Tibial artery (tissue), 4 donors: ENCODE results near the gene PPP2R2B.

Experiments
- DNase-seq, 2 donors: peaks; one replicate each; pipeline ENCODE4 v3.0.0-alpha.2; 2019
- H3K27ac ChIP-seq, 2 donors: fragments of 200-600 bp; sonication (generic) in 1 of 2; 1 replicate in 1 of 2; 2 replicates in 1 of 2; pipeline ENCODE4 v1.5.1; 2018 to 2019; ENCODE audit warnings: mild to moderate bottlenecking in 1 of 2
- H3K27me3 ChIP-seq, 2 donors: fragments of 200-600 bp; sonication (generic) in 1 of 2; one replicate each; pipeline versions ENCODE4 v1.5.1 to v1.6.0; 2016 to 2019
- H3K36me3 ChIP-seq, 3 donors: fragments of 200-600 bp; sonication (generic) in 2 of 3; one replicate each; pipeline ENCODE4 v1.5.1; 2016 to 2019; ENCODE audit warnings: mild to moderate bottlenecking in 2 of 3
- H3K4me1 ChIP-seq, 4 donors: fragments of 200-600 bp; sonication (generic) in 2 of 4; 1 replicate in 3 of 4; 2 replicates in 1 of 4; pipeline ENCODE4 v1.5.1; 2016 to 2019
- H3K4me3 ChIP-seq, 2 donors: fragments of 200-600 bp; sonication (generic) in 1 of 2; 1 replicate in 1 of 2; 2 replicates in 1 of 2; pipeline ENCODE4 v1.5.1; 2018 to 2019; ENCODE audit warnings: mild to moderate bottlenecking in 2 of 2
- H3K9me3 ChIP-seq, 3 donors: fragments of 200-600 bp; sonication (generic) in 1 of 3; one replicate each; pipeline ENCODE4 v1.5.1; 2016 to 2019
- CTCF ChIP-seq, 2 experiments: fragments of 200-600 bp in 1 of 2; fragments of 450-650 bp in 1 of 2; IDR thresholded peaks; one replicate each; pipeline ENCODE4 v1.5.1; 2017 to 2019; ENCODE audit warnings: antibody characterized with exemption in 2 of 2, mild to moderate bottlenecking in 1 of 2, moderate library complexity in 1 of 2
- intact Hi-C: fragments of 100-400 bp; cut with DNase I; formaldehyde crosslinking; loops from one replicate; pipeline ENCODE4 v1.15.0; 2023; ENCODE audit warnings: low total_unique reads

Gene PPP2R2B

GRCh38 chr5:146827901-146828300 lies 50.7 kb downstream of the PPP2R2B start:
- no peak for TF ChIP-seq CTCF (IDR thresholded peaks at IDR 0.05)
- no peaks in the 10 kb centered on the region for H3K27me3 ChIP-seq
- H3K36me3 ChIP-seq, result no peaks in the 10 kb centered on the region
- H3K4me1 ChIP-seq, result peaks cover 0 to 29% (median 7%) of the 10 kb centered on the region in 4 donors
- no peak overlapping the region for H3K27ac ChIP-seq
- intact Hi-C loops, result no loop called here
- H3K9me3 ChIP-seq, result no peaks in the 10 kb centered on the region
- no peak for DNase-seq
- no peak overlapping the region for H3K4me3 ChIP-seq

GRCh38 chr5:146825033-146825432 lies 53.5 kb downstream of the PPP2R2B start:
- no peak for DNase-seq
- Histone ChIP-seq H3K36me3 (no peaks in the 10 kb centered on the region), H3K9me3 (no peaks in the 10 kb centered on the region), H3K27me3 (no peaks in the 10 kb centered on the region), H3K4me1 (peaks cover 0 to 23% (median 7%) of the 10 kb centered on the region in 4 donors), H3K27ac (no peak overlapping the region), H3K4me3 (no peak overlapping the region)
- intact Hi-C loops, result no loop called here
- no peak for TF ChIP-seq CTCF (IDR thresholded peaks at IDR 0.05)

GRCh38 chr5:146821732-146822131 lies 56.8 kb downstream of the PPP2R2B start:
- H3K9me3 ChIP-seq, result no peaks in the 10 kb centered on the region
- intact Hi-C loops, result no loop called here

GRCh38 chr5:146820987-146821386 lies 57.6 kb downstream of the PPP2R2B start:
- peaks cover 0 to 19% (median 0%) of the 10 kb centered on the region in 4 donors for H3K4me1 ChIP-seq
- no peak for TF ChIP-seq CTCF (IDR thresholded peaks at IDR 0.05)
- H3K27me3 ChIP-seq, result no peaks in the 10 kb centered on the region
- intact Hi-C loops, result no loop called here
- no peak overlapping the region for H3K27ac ChIP-seq
- H3K4me3 ChIP-seq, result no peak overlapping the region
- no peaks in the 10 kb centered on the region for H3K9me3 ChIP-seq
- no peaks in the 10 kb centered on the region for H3K36me3 ChIP-seq
- no peak for DNase-seq

More at GRCh38 chr5:146821732-146822131, 56.8 kb downstream of the PPP2R2B start:
- TF ChIP-seq CTCF (IDR thresholded peaks at IDR 0.05), result no peak
- H3K36me3 ChIP-seq, result no peaks in the 10 kb centered on the region
- no peak overlapping the region for H3K27ac ChIP-seq
- H3K27me3 ChIP-seq, result no peaks in the 10 kb centered on the region
- no peak for DNase-seq
- H3K4me3 ChIP-seq, result no peak overlapping the region
- H3K4me1 ChIP-seq, result peaks cover 0 to 17% (median 0%) of the 10 kb centered on the region in 4 donors

- Histone ChIP-seq H3K4me3 (no peak overlapping the region), H3K9me3 (no peaks in the 10 kb centered on the region), H3K4me1 (peaks cover 0 to 25% (median 0%) of the 10 kb centered on the region in 4 donors), H3K27ac (no peak overlapping the region), H3K36me3 (no peaks in the 10 kb centered on the region), H3K27me3 (no peaks in the 10 kb centered on the region)
- intact Hi-C loops, result no loop called here
- no peak for TF ChIP-seq CTCF (IDR thresholded peaks at IDR 0.05)
- no peak for DNase-seq
Observed at GRCh38 chr5:146818822-146819221, 59.7 kb downstream of the PPP2R2B start.

- Histone ChIP-seq H3K27ac (no peak overlapping the region), H3K27me3 (no peaks in the 10 kb centered on the region), H3K9me3 (no peaks in the 10 kb centered on the region), H3K36me3 (no peaks in the 10 kb centered on the region), H3K4me1 (peaks cover 0 to 22% (median 0%) of the 10 kb centered on the region in 4 donors), H3K4me3 (no peak overlapping the region)
- no peak for TF ChIP-seq CTCF (IDR thresholded peaks at IDR 0.05)
- no peak for DNase-seq
- intact Hi-C loops, result no loop called here
Observed at GRCh38 chr5:146817973-146818372, 60.6 kb downstream of the PPP2R2B start.
